Loucy (cell line): ENCODE measurements around the gene HNF4A.

Experiments used
- EZH2phosphoT487 ChIP-seq: fragments of 200-600 bp; IDR thresholded peaks from 2 replicates; pipeline ENCODE4 v1.6.1; 2018; ENCODE audit warnings: antibody characterized with exemption, mild to moderate bottlenecking, moderate library complexity, borderline replicate concordance
- TF ChIP-seq, protein P1 (sequence below): fragments of 200-600 bp; sonication (generic); conservative IDR thresholded peaks from 2 replicates; pipeline ENCODE4 v1.5.1; 2014; ENCODE audit warnings: mild to moderate bottlenecking, antibody characterized with exemption, low read length

- TF ChIP-seq, protein P1, sequence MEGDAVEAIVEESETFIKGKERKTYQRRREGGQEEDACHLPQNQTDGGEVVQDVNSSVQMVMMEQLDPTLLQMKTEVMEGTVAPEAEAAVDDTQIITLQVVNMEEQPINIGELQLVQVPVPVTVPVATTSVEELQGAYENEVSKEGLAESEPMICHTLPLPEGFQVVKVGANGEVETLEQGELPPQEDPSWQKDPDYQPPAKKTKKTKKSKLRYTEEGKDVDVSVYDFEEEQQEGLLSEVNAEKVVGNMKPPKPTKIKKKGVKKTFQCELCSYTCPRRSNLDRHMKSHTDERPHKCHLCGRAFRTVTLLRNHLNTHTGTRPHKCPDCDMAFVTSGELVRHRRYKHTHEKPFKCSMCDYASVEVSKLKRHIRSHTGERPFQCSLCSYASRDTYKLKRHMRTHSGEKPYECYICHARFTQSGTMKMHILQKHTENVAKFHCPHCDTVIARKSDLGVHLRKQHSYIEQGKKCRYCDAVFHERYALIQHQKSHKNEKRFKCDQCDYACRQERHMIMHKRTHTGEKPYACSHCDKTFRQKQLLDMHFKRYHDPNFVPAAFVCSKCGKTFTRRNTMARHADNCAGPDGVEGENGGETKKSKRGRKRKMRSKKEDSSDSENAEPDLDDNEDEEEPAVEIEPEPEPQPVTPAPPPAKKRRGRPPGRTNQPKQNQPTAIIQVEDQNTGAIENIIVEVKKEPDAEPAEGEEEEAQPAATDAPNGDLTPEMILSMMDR = no peak
- no peak for TF ChIP-seq EZH2phosphoT487
These were observed 72.9 kb downstream of the HNF4A start for GRCh38 chr20:44428174-44429016.
